IMR-90 (cell line): ENCODE measurements around the gene INPP5A. TPM values are rescaled to one million over a fixed set of nuclear protein-coding genes. Genes with fewer than 3 reads are reported as not detected.
"Not testable (repeated sequence)": the region's sequence is repeated elsewhere in the genome, so short reads cannot be mapped to it uniquely, and the experiment has no call there.

Experiments
- ATAC-seq: fragments of 200-7000 bp; cut with Tn5 transposase; 2 replicates; pipeline ENCODE4 v1.9.1; 2020; ENCODE audit warnings: low read depth, mild to moderate bottlenecking, moderate library complexity
- BruUV-seq: library from RNA; stranded (reverse); fragments of 400-500 nt; replicated peaks from 2 replicates; lab custom pipeline; 2021; lab: Mats Ljungman, UMichigan
- CTCF ChIA-PET: fragments of 300-600 bp; formaldehyde crosslinking; extraction: SDS; loops from one replicate; lab custom pipeline; 2021; ENCODE audit warnings: antibody characterized with exemption; lab: Yijun Ruan, JAX
- POLR2A ChIA-PET: fragments of 300-600 bp; sonication (Branson Sonifier 250); formaldehyde crosslinking; loops from one replicate; lab custom pipeline; 2022; ENCODE audit warnings: antibody characterized with exemption; ENCODE audit not compliant: unreplicated experiment; lab: Charles Lee
- DNase-seq: peaks from one replicate; pipeline ENCODE4 v3.0.0; 2013
- H2AFZ ChIP-seq: replicated peaks from 2 replicates; pipeline ENCODE3; 2013; ENCODE audit warnings: low read length, mild to moderate bottlenecking; ENCODE audit not compliant: poor library complexity
- H2AK5ac ChIP-seq: 2 replicates; pipeline ENCODE4 v1.6.1; 2013; ENCODE audit warnings: low read depth, low read length, inconsistent platforms
- H2AK9ac ChIP-seq: replicated peaks from 2 replicates; pipeline ENCODE3; 2013; ENCODE audit warnings: mild to moderate bottlenecking, low read depth, low read length, moderate library complexity; ENCODE audit not compliant: poor library complexity
- H2BK120ac ChIP-seq: 2 replicates; pipeline ENCODE4 v1.6.1; 2013; ENCODE audit warnings: low read depth, low read length, inconsistent platforms
- H2BK15ac ChIP-seq: 3 replicates; pipeline ENCODE4 v1.6.1; 2013; ENCODE audit warnings: low read depth, low read length, inconsistent platforms
- H2BK20ac ChIP-seq: 2 replicates; pipeline ENCODE4 v1.6.1; 2013; ENCODE audit warnings: low read depth, mild to moderate bottlenecking, inconsistent platforms, low read length, moderate library complexity
- H2BK5ac ChIP-seq: 2 replicates; pipeline ENCODE4 v1.6.1; 2013; ENCODE audit warnings: mild to moderate bottlenecking, low read depth, low read length, inconsistent platforms; ENCODE audit not compliant: poor library complexity, severe bottlenecking
- H3K14ac ChIP-seq: replicated peaks from 2 replicates; pipeline ENCODE4 v1.6.1; 2013; ENCODE audit warnings: low read depth, low read length, inconsistent platforms
- H3K18ac ChIP-seq: 2 replicates; pipeline ENCODE4 v1.6.1; 2013; ENCODE audit warnings: low read depth, low read length, control low read depth
- H3K23ac ChIP-seq: 2 replicates; pipeline ENCODE4 v1.6.1; 2013; ENCODE audit warnings: low read depth, low read length, inconsistent platforms
- H3K27ac ChIP-seq: 2 replicates; pipeline ENCODE4 v1.5.1; 2013; ENCODE audit warnings: mild to moderate bottlenecking, control low read depth, low read length; ENCODE audit not compliant: insufficient read depth
- H3K27me3 ChIP-seq: 2 replicates; pipeline ENCODE4 v1.6.1; 2013; ENCODE audit warnings: low read length; ENCODE audit not compliant: control insufficient read depth, insufficient read depth
- H3K36me3 ChIP-seq: 2 replicates; pipeline ENCODE4 v1.6.1; 2013; ENCODE audit warnings: low read length, mixed read lengths; ENCODE audit not compliant: control insufficient read depth, insufficient read depth
- H3K4ac ChIP-seq: 2 replicates; pipeline ENCODE4 v1.6.1; 2013; ENCODE audit warnings: low read depth, low read length, inconsistent platforms
- H3K4me1 ChIP-seq: 2 replicates; pipeline ENCODE4 v1.6.1; 2013; ENCODE audit warnings: low read length, mixed read lengths; ENCODE audit not compliant: control insufficient read depth, insufficient read depth
- H3K4me2 ChIP-seq: 2 replicates; pipeline ENCODE4 v1.6.1; 2013; ENCODE audit warnings: low read depth, mild to moderate bottlenecking, control low read depth, low read length, moderate library complexity
- H3K4me3 ChIP-seq: 2 replicates; pipeline ENCODE4 v1.5.1; 2013; ENCODE audit warnings: low read depth, mild to moderate bottlenecking, control low read depth, low read length, moderate library complexity; ENCODE audit not compliant: insufficient read depth
- H3K56ac ChIP-seq: 2 replicates; pipeline ENCODE4 v1.6.1; 2013; ENCODE audit warnings: low read length, inconsistent platforms; ENCODE audit not compliant: insufficient read depth; ENCODE audit errors: extremely low read depth
- H3K79me1 ChIP-seq, 2 experiments: 2 replicates each; pipeline ENCODE4 v1.6.1; 2013; ENCODE audit warnings: low read length in 2 of 2, inconsistent platforms in 1 of 2, low read depth in 1 of 2
- H3K9ac ChIP-seq: 2 replicates; pipeline ENCODE4 v1.6.1; 2013; ENCODE audit warnings: low read depth, low read length, control low read depth
- H3K9me1 ChIP-seq: 2 replicates; pipeline ENCODE4 v1.6.1; 2013; ENCODE audit warnings: low read length, inconsistent platforms; ENCODE audit not compliant: insufficient read depth
- H3K9me3 ChIP-seq: 2 replicates; pipeline ENCODE4 v1.6.1; 2013; ENCODE audit warnings: low read length; ENCODE audit not compliant: control insufficient read depth, insufficient read depth
- H4K20me1 ChIP-seq: 2 replicates; pipeline ENCODE4 v1.6.1; 2013; ENCODE audit warnings: low read length, inconsistent platforms; ENCODE audit not compliant: insufficient read depth
- H4K5ac ChIP-seq: 2 replicates; pipeline ENCODE4 v1.6.1; 2013; ENCODE audit warnings: mild to moderate bottlenecking, low read depth, low read length, control low read depth
- H4K8ac ChIP-seq, 2 experiments: 2 replicates each; pipeline ENCODE4 v1.6.1; 2013; ENCODE audit warnings: low read depth in 2 of 2, low read length in 2 of 2, control low read depth in 1 of 2, inconsistent platforms in 1 of 2
- H4K91ac ChIP-seq: 2 replicates; pipeline ENCODE4 v1.6.1; 2013; ENCODE audit warnings: low read depth, low read length, inconsistent platforms; ENCODE audit not compliant: insufficient read depth
- RFX5 ChIP-seq: IDR thresholded peaks from 2 replicates; pipeline ENCODE4 v1.8.0; 2012; ENCODE audit warnings: low read depth, mild to moderate bottlenecking, low read length, moderate library complexity
- WGBS, 2 experiments: methylation state at CpG; one replicate each; pipeline versions ENCODE4 v1.1.5 to v1.1.7; 2013; ENCODE audit warnings: missing lambda C conversion rate in 2 of 2; ENCODE audit not compliant: insufficient read length in 1 of 2; ENCODE audit errors: extremely low coverage in 2 of 2; 5-methylcytosine and 5-hydroxymethylcytosine counted together
- dilution Hi-C: fragments of 300-500 bp; cut with HindIII; formaldehyde crosslinking; loops from one replicate; pipeline ENCODE4 v1.14.3; 2018; ENCODE audit warnings: low sequenced_read_pairs; ENCODE audit not compliant: unreplicated experiment
- in situ Hi-C: fragments of 300-500 bp; cut with MboI; formaldehyde crosslinking; loops from 3 replicates; pipeline ENCODE4 v1.14.3; 2019; ENCODE audit warnings: low sequenced_read_pairs, inconsistent platforms, mixed read lengths
- intact Hi-C: fragments of 100-400 bp; cut with micrococcal nuclease; formaldehyde crosslinking; loops from 2 replicates; pipeline ENCODE4 v1.10.0; 2022
- polyA plus RNA-seq, 3 experiments: library from polyadenylated mRNA; depleted of rRNA; stranded (reverse); fragments of >200 nt; gene quantifications; 2 replicates each; pipeline ENCODE4 v1.2.3, GENCODE V29; 2012; ENCODE audit warnings: low replicate concordance in 1 of 3
- total RNA-seq: library from RNA; depleted of rRNA; stranded (reverse); fragments of >200 nt; gene quantifications from 2 replicates; pipeline ENCODE4 v1.2.3, GENCODE V29; 2012

INPP5A gene
- total and polyA plus RNA-seq, 2 of the 4 experiments (the other 2 are of a cell fraction), result 21.4 to 36.7 TPM

DNA sequence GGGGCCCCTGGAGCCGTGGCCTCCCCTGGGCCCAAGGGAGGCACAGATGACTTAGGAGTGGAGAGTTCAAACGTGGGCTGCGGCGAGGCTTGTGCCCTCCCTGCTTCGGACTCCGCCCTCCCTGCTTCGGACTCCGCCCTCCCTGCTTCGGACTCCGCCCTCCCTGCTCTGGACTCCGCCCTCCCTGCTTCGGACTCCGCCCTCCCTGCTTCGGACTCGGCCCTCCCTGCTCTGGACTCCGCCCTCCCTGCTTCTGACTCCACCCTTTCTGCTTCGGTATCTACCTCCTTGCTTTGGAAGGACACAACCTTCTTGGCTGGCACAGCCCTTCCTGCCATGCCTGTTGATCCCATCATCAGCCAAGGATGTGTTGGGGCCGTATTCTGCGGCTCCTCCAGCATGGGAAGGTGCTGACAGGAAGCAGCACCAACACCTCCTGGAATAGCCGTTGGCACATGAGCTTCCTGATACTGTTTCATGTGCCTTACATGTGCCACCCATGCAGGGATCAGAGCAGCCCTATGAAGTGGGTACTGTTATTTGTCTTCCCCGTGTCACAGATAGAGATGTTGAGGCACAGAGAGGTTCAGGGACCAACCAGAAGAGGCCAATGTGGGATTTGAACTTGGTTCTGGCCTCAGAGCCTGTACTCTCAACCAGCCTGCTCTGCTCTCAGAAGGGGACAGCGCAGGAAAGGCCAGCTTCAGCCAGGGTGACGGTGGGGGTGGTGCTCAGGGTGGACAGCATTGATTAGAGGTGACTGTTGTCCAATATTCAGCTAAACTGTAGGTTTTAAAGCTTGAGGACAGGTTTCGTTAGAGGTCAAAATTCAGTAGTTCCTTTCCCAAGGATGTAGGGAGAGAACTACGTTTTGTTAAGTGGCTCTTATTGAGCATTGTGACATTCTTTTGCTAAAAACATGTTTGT lies 133.9 kb downstream of the INPP5A start (continued):
- no peak for TF ChIP-seq RFX5

GRCh38 chr10:132673746-132674145 lies 136.2 kb downstream of the INPP5A start:
- H3K9me3 ChIP-seq, H3K9ac ChIP-seq, intact Hi-C loops, BruUV-seq, H4K8ac ChIP-seq, DNase-seq, H3K27me3 ChIP-seq, H2BK20ac ChIP-seq, CTCF ChIA-PET, H2BK120ac ChIP-seq, H2AK5ac ChIP-seq, H3K4me1 ChIP-seq, ATAC-seq, H3K23ac ChIP-seq, H2BK15ac ChIP-seq, POLR2A ChIA-PET, dilution Hi-C loops, H2AFZ ChIP-seq, H3K56ac ChIP-seq, H4K20me1 ChIP-seq, H3K36me3 ChIP-seq, H3K18ac ChIP-seq, H3K27ac ChIP-seq, H3K4me3 ChIP-seq, H3K4ac ChIP-seq, H4K91ac ChIP-seq, H4K5ac ChIP-seq, H3K4me2 ChIP-seq, H3K14ac ChIP-seq, H2AK9ac ChIP-seq, H2BK5ac ChIP-seq: not testable (repeated sequence)
- peaks cover 27 to 40% of the 10 kb centered on the region in 2 experiments; a peak in 3 of 4 replicates for H3K79me1 ChIP-seq
- H3K9me1 ChIP-seq, result peaks cover 10% of the 10 kb centered on the region; the same call in 1 of the 2 replicates
- in situ Hi-C loops, result loop anchor here (25.0 kb wide), 2 partner anchors 464 to 589 kb away; no protein-coding TSS in a partner anchor
- 100% methylated on average over 2 of the region's 4 CpGs; no CpG with 5 or more reads in 1 of the 2 experiments for whole genome bisulfite sequencing, 2 experiments
